ENCODE results near the gene CP. TPM values are rescaled to one million over a fixed set of nuclear protein-coding genes. Genes with fewer than 3 reads are reported as not detected.

The CP gene
- total RNA-seq, 4 donors from 2014 or later: 1.1 to 64.4 (median 44.1) TPM

DNA sequence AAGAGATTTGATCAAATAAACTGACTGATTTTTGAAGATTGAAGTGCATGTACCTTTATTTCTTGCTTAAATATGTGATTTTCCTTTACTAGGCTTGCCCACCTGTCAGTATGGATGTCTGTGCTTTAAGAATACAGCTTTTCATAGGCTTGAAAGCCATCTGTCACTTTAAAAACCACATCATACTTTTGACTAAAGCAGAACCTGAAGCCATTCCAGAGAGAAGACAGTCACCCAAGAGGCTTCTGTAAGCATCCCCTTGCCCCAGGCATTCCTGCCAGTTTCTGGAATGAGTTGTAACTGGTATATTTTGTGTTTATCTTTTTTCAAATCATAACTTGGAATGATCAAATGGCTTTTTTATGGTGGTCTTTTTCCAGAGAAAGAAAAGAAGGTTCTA, 68.2 kb downstream of the CP start:
- TF ChIP-seq, protein P1, sequence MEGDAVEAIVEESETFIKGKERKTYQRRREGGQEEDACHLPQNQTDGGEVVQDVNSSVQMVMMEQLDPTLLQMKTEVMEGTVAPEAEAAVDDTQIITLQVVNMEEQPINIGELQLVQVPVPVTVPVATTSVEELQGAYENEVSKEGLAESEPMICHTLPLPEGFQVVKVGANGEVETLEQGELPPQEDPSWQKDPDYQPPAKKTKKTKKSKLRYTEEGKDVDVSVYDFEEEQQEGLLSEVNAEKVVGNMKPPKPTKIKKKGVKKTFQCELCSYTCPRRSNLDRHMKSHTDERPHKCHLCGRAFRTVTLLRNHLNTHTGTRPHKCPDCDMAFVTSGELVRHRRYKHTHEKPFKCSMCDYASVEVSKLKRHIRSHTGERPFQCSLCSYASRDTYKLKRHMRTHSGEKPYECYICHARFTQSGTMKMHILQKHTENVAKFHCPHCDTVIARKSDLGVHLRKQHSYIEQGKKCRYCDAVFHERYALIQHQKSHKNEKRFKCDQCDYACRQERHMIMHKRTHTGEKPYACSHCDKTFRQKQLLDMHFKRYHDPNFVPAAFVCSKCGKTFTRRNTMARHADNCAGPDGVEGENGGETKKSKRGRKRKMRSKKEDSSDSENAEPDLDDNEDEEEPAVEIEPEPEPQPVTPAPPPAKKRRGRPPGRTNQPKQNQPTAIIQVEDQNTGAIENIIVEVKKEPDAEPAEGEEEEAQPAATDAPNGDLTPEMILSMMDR (IDR thresholded peaks at IDR 0.05; ENCODE audit: low read depth): no peak

DNA sequence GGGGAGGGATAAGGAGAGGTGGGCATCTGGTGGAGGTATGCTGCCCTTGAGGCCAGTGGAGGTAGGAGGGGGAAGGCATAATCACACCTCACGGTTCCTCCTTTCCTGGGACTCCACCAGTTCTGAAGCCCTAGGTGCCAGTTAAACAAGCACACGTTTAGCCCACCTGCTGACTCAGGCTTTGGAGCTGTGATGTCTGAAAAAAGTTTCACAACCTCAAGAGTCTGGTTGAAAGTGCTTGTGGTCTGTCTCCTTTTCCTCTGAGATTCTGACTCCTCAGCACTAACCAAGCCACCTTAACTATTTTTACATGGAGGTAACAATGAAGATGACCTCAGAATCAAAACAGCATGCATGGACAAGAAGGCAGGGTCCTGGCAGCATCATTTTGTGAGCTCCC, 69.2 kb downstream of the CP start:
- TF ChIP-seq, protein P1 (IDR thresholded peaks at IDR 0.05; ENCODE audit: low read depth): no peak

DNA sequence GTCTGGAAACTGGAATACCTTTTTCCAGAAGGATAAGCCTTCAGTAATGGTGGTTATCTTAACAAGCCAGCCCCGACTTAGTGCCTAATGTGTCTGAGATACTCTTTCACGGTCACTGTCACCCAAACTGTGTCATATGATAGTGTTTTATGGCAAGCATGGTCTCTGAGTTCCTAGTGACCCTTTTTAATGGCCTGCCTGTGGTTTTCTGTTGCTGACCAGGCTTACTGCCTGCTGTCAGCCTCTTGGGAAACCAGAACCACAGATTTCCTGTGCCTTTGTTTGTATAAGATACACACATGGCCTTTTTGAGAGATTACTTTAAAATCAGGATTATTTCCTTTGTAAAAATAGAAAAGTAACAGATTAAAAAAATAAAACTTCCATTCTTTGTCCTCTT, 69.8 kb downstream of the CP start:
- TF ChIP-seq, protein P1 (IDR thresholded peaks at IDR 0.05; ENCODE audit: low read depth): no peak

DNA sequence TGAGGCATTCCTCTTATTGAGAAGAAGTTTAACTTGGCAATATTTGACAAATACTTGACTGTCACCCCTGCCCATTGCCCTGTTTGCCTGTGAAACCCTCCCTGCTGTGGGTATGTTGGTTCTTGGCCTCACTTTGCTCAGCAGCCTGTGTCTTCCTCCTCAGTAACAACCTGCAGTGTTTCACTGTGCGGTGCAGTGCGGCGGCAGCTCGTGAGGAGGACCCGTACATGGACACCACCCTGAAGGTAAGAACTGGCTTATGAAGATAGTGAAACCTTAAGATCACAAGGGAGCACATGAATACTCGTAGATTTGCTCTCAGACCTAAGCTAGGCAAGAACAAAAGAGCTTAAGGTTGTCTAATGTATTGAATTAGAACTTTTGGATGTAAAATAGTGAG, 71.2 kb downstream of the CP start:
- TF ChIP-seq, protein P1 (IDR thresholded peaks at IDR 0.05; ENCODE audit: low read depth): no peak

DNA sequence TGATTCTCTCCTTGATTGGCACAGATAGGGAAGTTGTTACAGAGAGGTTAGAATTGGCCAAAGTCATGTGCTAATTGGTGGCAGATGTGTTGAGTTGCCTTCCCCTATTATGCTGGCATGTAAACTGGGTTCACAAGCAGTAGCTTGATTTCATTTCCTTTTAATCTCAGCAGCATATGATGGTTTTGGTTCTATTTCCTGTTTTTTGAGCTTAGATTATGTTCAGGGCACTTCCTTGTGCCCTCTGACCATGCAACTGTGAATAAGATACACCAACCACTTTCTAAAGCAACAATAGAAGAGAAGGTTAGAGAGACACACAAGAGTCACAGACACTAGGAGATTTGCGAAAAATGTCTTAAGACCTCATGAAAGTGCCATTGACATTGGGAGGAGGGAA, 75.7 kb downstream of the CP start:
- TF ChIP-seq, protein P1 (IDR thresholded peaks at IDR 0.05; ENCODE audit: low read depth): no peak

DNA sequence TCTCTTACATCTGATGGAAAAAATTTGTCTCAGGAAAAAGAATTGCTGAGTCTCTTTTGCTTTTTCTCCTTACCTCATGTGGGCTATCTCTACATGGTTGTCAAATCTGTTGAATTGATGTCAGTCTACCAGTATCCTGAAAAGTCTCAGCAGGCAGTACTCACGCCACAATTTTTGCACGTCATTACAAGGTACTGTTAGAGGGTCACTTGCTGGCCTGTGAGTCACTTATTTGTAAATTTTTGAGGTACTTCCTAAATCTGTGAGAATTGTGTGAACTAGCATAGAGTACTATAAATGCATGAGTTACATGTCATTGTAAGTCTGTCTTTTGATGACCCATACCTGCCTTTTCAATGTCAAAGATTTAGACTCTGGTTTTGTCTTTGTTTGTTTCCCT, 76.3 kb downstream of the CP start:
- TF ChIP-seq, protein P1 (IDR thresholded peaks at IDR 0.05; ENCODE audit: low read depth): no peak

DNA sequence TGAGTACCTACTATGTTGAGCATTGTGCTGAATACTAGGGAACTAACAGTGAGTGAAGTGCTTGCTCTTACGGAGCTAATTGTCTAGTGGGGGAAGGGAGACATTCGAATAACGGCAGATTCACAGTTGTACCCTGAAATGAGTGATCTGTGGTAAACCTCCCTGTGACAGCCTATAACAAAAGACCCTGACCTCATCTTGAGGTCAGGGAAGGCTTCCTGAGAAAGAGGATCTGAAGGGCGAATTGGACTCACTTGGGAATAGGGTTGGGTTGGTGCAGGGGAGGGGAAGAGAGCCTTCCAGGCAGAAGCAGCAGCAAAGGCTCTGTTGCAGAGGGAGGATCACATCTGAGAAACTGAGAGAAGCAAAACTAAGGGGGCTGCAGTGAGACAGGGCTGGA, 78.9 kb downstream of the CP start:
- TF ChIP-seq, protein P1 (IDR thresholded peaks at IDR 0.05; ENCODE audit: low read depth): no peak
